ENCODE data around the gene C10orf90. TPM values are rescaled to one million over a fixed set of nuclear protein-coding genes. Genes with fewer than 3 reads are reported as not detected.

Gene C10orf90
- total RNA-seq, 1 donor from 2014 or later, result not detected

GRCh38 chr10:126647116-126647515, 23.4 kb downstream of the C10orf90 start:
- no peak for TF ChIP-seq CTCF (IDR thresholded peaks at IDR 0.05)

GRCh38 chr10:126646110-126646509, 24.4 kb downstream of the C10orf90 start:
- no peak overlapping the region for H3K4me3 ChIP-seq
- ATAC-seq, result no peak
- TF ChIP-seq CTCF (IDR thresholded peaks at IDR 0.05), result no peak

More at GRCh38 chr10:126647116-126647515, 23.4 kb downstream of the C10orf90 start:
- Histone ChIP-seq H3K36me3 (no peaks in the 10 kb centered on the region), H3K27ac (no peak overlapping the region), H3K27me3 (ENCODE audit: low read depth) (peaks cover 5% of the 10 kb centered on the region), H3K9me3 (no peaks in the 10 kb centered on the region), H3K4me1 (no peaks in the 10 kb centered on the region), H3K4me3 (no peak overlapping the region)
- DNase-seq (no peak), ATAC-seq (no peak)
- intact Hi-C loops (cut with DNase I), result no loop called here

GRCh38 chr10:126640401-126640800, 30.1 kb downstream of the C10orf90 start:
- no peaks in the 10 kb centered on the region for H3K9me3 ChIP-seq
- no peak overlapping the region for H3K4me3 ChIP-seq
- no peaks in the 10 kb centered on the region for H3K36me3 ChIP-seq
- H3K4me1 ChIP-seq, result no peaks in the 10 kb centered on the region
- ATAC-seq (no peak), DNase-seq (no peak)
- H3K27me3 ChIP-seq (ENCODE audit: low read depth), result peaks cover 5% of the 10 kb centered on the region
- TF ChIP-seq CTCF (IDR thresholded peaks at IDR 0.05), result no peak
- intact Hi-C loops (cut with DNase I), result no loop called here
- H3K27ac ChIP-seq, result no peak overlapping the region

More at GRCh38 chr10:126646110-126646509, 24.4 kb downstream of the C10orf90 start:
- Histone ChIP-seq H3K4me1 (no peaks in the 10 kb centered on the region), H3K36me3 (no peaks in the 10 kb centered on the region), H3K27me3 (ENCODE audit: low read depth) (peaks cover 5% of the 10 kb centered on the region), H3K27ac (no peak overlapping the region), H3K9me3 (no peaks in the 10 kb centered on the region)
- intact Hi-C loops (cut with DNase I), result no loop called here
- DNase-seq, result no peak

- intact Hi-C loops (cut with DNase I), result no loop called here
- TF ChIP-seq CTCF (IDR thresholded peaks at IDR 0.05), result no peak
- H3K36me3 ChIP-seq, result no peaks in the 10 kb centered on the region
- H3K27ac ChIP-seq, result no peak overlapping the region
- no peaks in the 10 kb centered on the region for H3K4me1 ChIP-seq
- H3K27me3 ChIP-seq (ENCODE audit: low read depth), result no peaks in the 10 kb centered on the region
- H3K9me3 ChIP-seq, result no peaks in the 10 kb centered on the region
- ATAC-seq, result no peak
- H3K4me3 ChIP-seq, result no peak overlapping the region
- DNase-seq, result no peak
Measured at GRCh38 chr10:126639084-126639483, 31.4 kb downstream of the C10orf90 start.

- Histone ChIP-seq H3K4me3 (no peak overlapping the region), H3K4me1 (no peaks in the 10 kb centered on the region), H3K27ac (no peak overlapping the region), H3K36me3 (no peaks in the 10 kb centered on the region), H3K27me3 (ENCODE audit: low read depth) (no peaks in the 10 kb centered on the region), H3K9me3 (no peaks in the 10 kb centered on the region)
- TF ChIP-seq CTCF (IDR thresholded peaks at IDR 0.05), result no peak
- intact Hi-C loops (cut with DNase I), result no loop called here
- ATAC-seq (no peak), DNase-seq (no peak)
Measured at GRCh38 chr10:126638542-126638941, 32.0 kb downstream of the C10orf90 start.

- H3K36me3 ChIP-seq, result no peaks in the 10 kb centered on the region
- intact Hi-C loops (cut with DNase I), result no loop called here
Measured at GRCh38 chr10:126637501-126637900, 33.0 kb downstream of the C10orf90 start.

More at GRCh38 chr10:126637501-126637900, 33.0 kb downstream of the C10orf90 start:
- no peak for ATAC-seq
- TF ChIP-seq CTCF (IDR thresholded peaks at IDR 0.05), result no peak
- H3K9me3 ChIP-seq, result no peaks in the 10 kb centered on the region
- no peaks in the 10 kb centered on the region for H3K27me3 ChIP-seq (ENCODE audit: low read depth)
- no peak for DNase-seq
- H3K4me1 ChIP-seq, result no peaks in the 10 kb centered on the region
- H3K4me3 ChIP-seq, result no peak overlapping the region
- no peak overlapping the region for H3K27ac ChIP-seq

Measured in lower lobe of right lung (tissue), 2 donors.